OCI-LY1 (cell line): ENCODE data around the gene ZFAND2B.

ENCODE experiments used
- CTCF ChIP-seq: fragments of 200-600 bp; sonication (generic), shearing (Covaris generic); IDR thresholded peaks from 2 replicates; pipeline ENCODE4 v1.5.1; 2017; ENCODE audit warnings: mild to moderate bottlenecking, antibody characterized with exemption, low read length, moderate library complexity, mixed read lengths
- EZH2 ChIP-seq: fragments of 200-600 bp; sonication (generic), shearing (Covaris generic); IDR thresholded peaks from 2 replicates; pipeline ENCODE4 v1.8.0; 2017; ENCODE audit warnings: borderline replicate concordance, mixed run types, mild to moderate bottlenecking, antibody characterized with exemption, low read length, moderate library complexity, mixed read lengths

DNA sequence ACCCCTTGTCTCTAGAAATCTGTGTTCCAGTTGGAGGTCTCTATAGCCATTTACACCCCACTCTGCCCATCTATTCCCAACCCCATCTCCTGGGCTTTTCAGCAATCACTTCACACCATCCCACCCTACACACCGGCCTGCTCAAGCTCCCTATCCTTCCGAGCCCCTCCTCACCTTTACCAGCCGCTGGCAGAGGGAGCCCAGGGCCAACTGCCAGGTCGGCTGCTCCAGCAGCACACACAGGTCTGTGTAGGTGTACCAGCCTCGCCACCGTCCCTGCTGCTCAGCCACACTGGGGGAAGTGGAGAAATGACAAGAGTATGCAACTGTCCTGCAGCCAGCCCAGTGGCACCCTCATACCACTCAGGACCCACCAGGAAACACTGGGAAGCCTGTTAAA lies 33.4 kb upstream of the ZFAND2B start:
- TF ChIP-seq CTCF (no peak), EZH2 (no peak)
